HCT116 (cell line): ENCODE data around the gene AMOTL2.

ENCODE experiments used
- ELF1 ChIP-seq: IDR thresholded peaks from 2 replicates; pipeline ENCODE4 v1.6.1; 2012; ENCODE audit warnings: low read depth, borderline replicate concordance
- EZH2 ChIP-seq: fragments of 200-600 bp; sonication (generic); IDR thresholded peaks from 2 replicates; pipeline ENCODE4 v1.6.1; 2017; ENCODE audit warnings: antibody characterized with exemption, mixed run types
- EZH2phosphoT487 ChIP-seq: fragments of 200-600 bp; IDR thresholded peaks from 2 replicates; pipeline ENCODE4 v1.6.1; 2018; ENCODE audit warnings: antibody characterized with exemption, borderline replicate concordance
- FOSL1 ChIP-seq: IDR thresholded peaks from 2 replicates; pipeline ENCODE4 v1.6.1; 2012; ENCODE audit warnings: low read depth
- POLR2A ChIP-seq: IDR thresholded peaks from 2 replicates; pipeline ENCODE4 v1.7.0; 2011; ENCODE audit warnings: borderline replicate concordance; ENCODE audit not compliant: insufficient read depth, insufficient read length; ENCODE audit errors: extremely low read depth
- SRF ChIP-seq: IDR thresholded peaks from 2 replicates; pipeline ENCODE4 v1.6.1; 2012; ENCODE audit warnings: low read depth
- TCF7L2 ChIP-seq: IDR thresholded peaks from 2 replicates; pipeline ENCODE4 v1.7.0; 2011; ENCODE audit warnings: borderline replicate concordance, inconsistent platforms; ENCODE audit not compliant: insufficient read depth, insufficient read length; ENCODE audit errors: extremely low read depth
- ZNF274 ChIP-seq: fragments of 200-500 bp; sonication (Bioruptor generic); IDR thresholded peaks from 2 replicates; pipeline ENCODE4 v1.6.1; 2014; ENCODE audit warnings: mild to moderate bottlenecking, low read depth, low read length, inconsistent platforms
- TF ChIP-seq, protein P1 (sequence below), 3 experiments: fragments of 200-600 bp in 1 of 3; sonication (generic) in 1 of 3; IDR thresholded peaks in 2 of 3; conservative IDR thresholded peaks in 1 of 3; 2 replicates each; pipeline ENCODE4 v1.5.1; 2012 to 2017; ENCODE audit warnings: low read depth in 2 of 3, low read length in 2 of 3, antibody characterized with exemption in 1 of 3, borderline replicate concordance in 1 of 3, control low read depth in 1 of 3, mild to moderate bottlenecking in 1 of 3, mixed read lengths in 1 of 3, mixed run types in 1 of 3, moderate library complexity in 1 of 3; ENCODE audit not compliant: insufficient read depth in 1 of 3
- TF ChIP-seq, protein P2 (sequence below): IDR thresholded peaks from 2 replicates; pipeline ENCODE4 v1.6.1; 2012
- TF ChIP-seq, protein P3 (sequence below): IDR thresholded peaks from 2 replicates; pipeline ENCODE4 v1.6.1; 2011; ENCODE audit warnings: mild to moderate bottlenecking, low read length, moderate library complexity; ENCODE audit not compliant: insufficient replicate concordance; ENCODE audit errors: extremely low read depth

DNA sequence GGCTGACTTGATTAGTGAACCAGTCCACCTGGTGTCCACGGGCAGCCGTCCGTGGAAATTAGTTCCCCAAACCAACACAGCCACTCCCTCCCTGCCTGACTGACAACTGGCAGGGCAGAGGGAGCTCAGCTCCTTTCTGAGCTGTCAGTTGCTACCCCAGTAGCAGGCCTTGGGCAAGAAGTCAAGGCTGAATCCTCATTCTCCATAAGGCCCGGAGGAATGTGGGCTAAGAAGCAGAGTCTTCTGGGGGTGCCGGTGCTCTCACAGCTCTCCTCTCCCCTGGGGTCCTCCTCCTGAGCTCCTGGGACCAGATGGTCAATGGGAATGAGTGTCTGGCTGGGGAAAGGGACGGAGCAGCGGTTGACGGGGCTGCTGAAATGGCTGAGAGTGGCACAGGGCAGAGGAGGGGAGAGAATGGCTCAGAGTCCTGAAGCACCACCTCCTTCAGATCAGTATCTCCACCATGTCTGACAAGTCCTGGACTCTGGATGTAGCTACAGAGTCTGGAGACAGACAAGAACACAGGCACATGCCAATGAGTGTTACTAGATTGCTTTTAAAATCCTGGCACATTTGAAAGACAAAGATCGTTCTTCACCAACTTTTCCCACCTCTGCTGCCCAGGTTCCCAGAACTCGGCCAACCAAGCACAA is 16.9 kb downstream of the AMOTL2 start:
- TF ChIP-seq, protein P1, sequence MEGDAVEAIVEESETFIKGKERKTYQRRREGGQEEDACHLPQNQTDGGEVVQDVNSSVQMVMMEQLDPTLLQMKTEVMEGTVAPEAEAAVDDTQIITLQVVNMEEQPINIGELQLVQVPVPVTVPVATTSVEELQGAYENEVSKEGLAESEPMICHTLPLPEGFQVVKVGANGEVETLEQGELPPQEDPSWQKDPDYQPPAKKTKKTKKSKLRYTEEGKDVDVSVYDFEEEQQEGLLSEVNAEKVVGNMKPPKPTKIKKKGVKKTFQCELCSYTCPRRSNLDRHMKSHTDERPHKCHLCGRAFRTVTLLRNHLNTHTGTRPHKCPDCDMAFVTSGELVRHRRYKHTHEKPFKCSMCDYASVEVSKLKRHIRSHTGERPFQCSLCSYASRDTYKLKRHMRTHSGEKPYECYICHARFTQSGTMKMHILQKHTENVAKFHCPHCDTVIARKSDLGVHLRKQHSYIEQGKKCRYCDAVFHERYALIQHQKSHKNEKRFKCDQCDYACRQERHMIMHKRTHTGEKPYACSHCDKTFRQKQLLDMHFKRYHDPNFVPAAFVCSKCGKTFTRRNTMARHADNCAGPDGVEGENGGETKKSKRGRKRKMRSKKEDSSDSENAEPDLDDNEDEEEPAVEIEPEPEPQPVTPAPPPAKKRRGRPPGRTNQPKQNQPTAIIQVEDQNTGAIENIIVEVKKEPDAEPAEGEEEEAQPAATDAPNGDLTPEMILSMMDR (IDR thresholded peaks at IDR 0.05 in 2 of 3, conservative IDR thresholded peaks at IDR 0.05 in 1 of 3; ENCODE audit: borderline replicate concordance in 1 of 3, insufficient read depth in 1 of 3, low read depth in 2 of 3, low read length in 2 of 3), result no peak
- TF ChIP-seq POLR2A (no peak), FOSL1 (no peak), ELF1 (no peak), ZNF274 (no peak), EZH2 (no peak), EZH2phosphoT487 (no peak), TCF7L2 (no peak), SRF (no peak)
- TF ChIP-seq, protein P2, sequence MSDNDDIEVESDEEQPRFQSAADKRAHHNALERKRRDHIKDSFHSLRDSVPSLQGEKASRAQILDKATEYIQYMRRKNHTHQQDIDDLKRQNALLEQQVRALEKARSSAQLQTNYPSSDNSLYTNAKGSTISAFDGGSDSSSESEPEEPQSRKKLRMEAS, result no peak
- TF ChIP-seq, protein P3, sequence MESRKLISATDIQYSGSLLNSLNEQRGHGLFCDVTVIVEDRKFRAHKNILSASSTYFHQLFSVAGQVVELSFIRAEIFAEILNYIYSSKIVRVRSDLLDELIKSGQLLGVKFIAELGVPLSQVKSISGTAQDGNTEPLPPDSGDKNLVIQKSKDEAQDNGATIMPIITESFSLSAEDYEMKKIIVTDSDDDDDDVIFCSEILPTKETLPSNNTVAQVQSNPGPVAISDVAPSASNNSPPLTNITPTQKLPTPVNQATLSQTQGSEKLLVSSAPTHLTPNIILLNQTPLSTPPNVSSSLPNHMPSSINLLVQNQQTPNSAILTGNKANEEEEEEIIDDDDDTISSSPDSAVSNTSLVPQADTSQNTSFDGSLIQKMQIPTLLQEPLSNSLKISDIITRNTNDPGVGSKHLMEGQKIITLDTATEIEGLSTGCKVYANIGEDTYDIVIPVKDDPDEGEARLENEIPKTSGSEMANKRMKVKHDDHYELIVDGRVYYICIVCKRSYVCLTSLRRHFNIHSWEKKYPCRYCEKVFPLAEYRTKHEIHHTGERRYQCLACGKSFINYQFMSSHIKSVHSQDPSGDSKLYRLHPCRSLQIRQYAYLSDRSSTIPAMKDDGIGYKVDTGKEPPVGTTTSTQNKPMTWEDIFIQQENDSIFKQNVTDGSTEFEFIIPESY, result no peak
